Fibroblast of mammary gland (primary cell): Measurements from ENCODE around the gene EIF4ENIF1.
"Not testable (repeated sequence)": the region's sequence is repeated elsewhere in the genome, so short reads cannot be mapped to it uniquely, and the experiment has no call there.

ENCODE experiments used
- DNase-seq: peaks from one replicate; pipeline ENCODE4 v3.0.0-alpha.2; 2010; ENCODE audit warnings: low read depth
- H3K4me3 ChIP-seq: 2 replicates; pipeline ENCODE4 v1.5.1; 2011; ENCODE audit warnings: low read depth, mild to moderate bottlenecking, low read length, moderate library complexity; ENCODE audit not compliant: control insufficient read depth
- CTCF ChIP-seq: conservative IDR thresholded peaks from 2 replicates; pipeline ENCODE4 v1.5.1; 2011; ENCODE audit warnings: low read depth, low read length, inconsistent platforms; ENCODE audit not compliant: control insufficient read depth, insufficient read depth

The EIF4ENIF1 gene

GRCh38 chr22:31526270-31526669, 36.6 kb upstream of the EIF4ENIF1 start:
- TF ChIP-seq CTCF: no peak
- no peak for DNase-seq
- H3K4me3 ChIP-seq: no peak overlapping the region

- not testable (repeated sequence) for DNase-seq
Measured at GRCh38 chr22:31524132-31524531, 34.5 kb upstream of the EIF4ENIF1 start.

GRCh38 chr22:31520051-31520450, 30.4 kb upstream of the EIF4ENIF1 start:
- DNase-seq: no peak
- H3K4me3 ChIP-seq: no peak overlapping the region
- TF ChIP-seq CTCF: no peak

More at GRCh38 chr22:31524132-31524531, 34.5 kb upstream of the EIF4ENIF1 start:
- not testable (repeated sequence) for H3K4me3 ChIP-seq

GRCh38 chr22:31509061-31509762, 19.6 kb upstream of the EIF4ENIF1 start:
- H3K4me3 ChIP-seq: no peak overlapping the region
- peak; percentile 35 for DNase-seq
- TF ChIP-seq CTCF: no peak

GRCh38 chr22:31508536-31508935, 18.9 kb upstream of the EIF4ENIF1 start:
- TF ChIP-seq CTCF: no peak
- H3K4me3 ChIP-seq: no peak overlapping the region
- DNase-seq: no peak

GRCh38 chr22:31507517-31507916, 17.9 kb upstream of the EIF4ENIF1 start:
- DNase-seq, H3K4me3 ChIP-seq: not testable (repeated sequence)

GRCh38 chr22:31504282-31504681, 14.6 kb upstream of the EIF4ENIF1 start:
- no peak for TF ChIP-seq CTCF
- H3K4me3 ChIP-seq: no peak overlapping the region
- DNase-seq: peak; percentile 55
